Measurements from ENCODE around the gene KIF25.
"Not testable (repeated sequence)": the region's sequence is repeated elsewhere in the genome, so short reads cannot be mapped to it uniquely, and the experiment has no call there.

The KIF25 gene

GRCh38 chr6:168073937-168074730 is 76.7 kb downstream of the KIF25 start:
- DNase-seq, result no peak

GRCh38 chr6:168075216-168075615 is 77.7 kb downstream of the KIF25 start:
- no peak for DNase-seq

GRCh38 chr6:168075787-168076202 is 78.3 kb downstream of the KIF25 start:
- no peak for DNase-seq

GRCh38 chr6:168077401-168077800 is 79.9 kb downstream of the KIF25 start:
- DNase-seq, result not testable (repeated sequence)

- no peak for DNase-seq
Observed at GRCh38 chr6:168078175-168078942, 80.9 kb downstream of the KIF25 start.

GRCh38 chr6:168078943-168079405 is 81.5 kb downstream of the KIF25 start, which contains the start of gene FRMD1:
Gene FRMD1 (minus strand): TSS chr6:168079212. CDS start chr6:168079094, 118 bp downstream.
- no peak for DNase-seq

- no peak for DNase-seq
Observed at GRCh38 chr6:168080393-168081077, 83.1 kb downstream of the KIF25 start.

- no peak for DNase-seq
Observed at GRCh38 chr6:168081858-168082546, 84.5 kb downstream of the KIF25 start.

GRCh38 chr6:168082860-168083513 is 85.5 kb downstream of the KIF25 start:
- DNase-seq, result no peak

GRCh38 chr6:168083514-168083885 is 86.0 kb downstream of the KIF25 start:
- DNase-seq, result no peak

GRCh38 chr6:168084465-168085160 is 87.1 kb downstream of the KIF25 start:
- no peak for DNase-seq

- no peak for DNase-seq
Observed at GRCh38 chr6:168086066-168086465, 88.6 kb downstream of the KIF25 start.

GRCh38 chr6:168086616-168087015 is 89.1 kb downstream of the KIF25 start:
- no peak for DNase-seq

- DNase-seq, result no peak
Observed at GRCh38 chr6:168087436-168088160, 90.1 kb downstream of the KIF25 start.

GRCh38 chr6:168088161-168089053 is 90.9 kb downstream of the KIF25 start:
- DNase-seq, result no peak

GRCh38 chr6:168089186-168090063 is 92.0 kb downstream of the KIF25 start:
- no peak for DNase-seq

- DNase-seq, result no peak
Observed at GRCh38 chr6:168090064-168090690, 92.7 kb downstream of the KIF25 start.

GRCh38 chr6:168090706-168091105 is 93.2 kb downstream of the KIF25 start:
- no peak for DNase-seq

Measured in AML-193 (cell line).